NT2/D1 (cell line): Measurements from ENCODE around the gene BATF.

Experiments used
- SUZ12 ChIP-seq: IDR thresholded peaks from 2 replicates; pipeline ENCODE4 v1.6.1; 2011; ENCODE audit not compliant: insufficient read length, insufficient read depth; ENCODE audit errors: extremely low read depth
- YY1 ChIP-seq: IDR thresholded peaks from 2 replicates; pipeline ENCODE4 v1.6.1; 2011; ENCODE audit not compliant: insufficient read length, insufficient read depth
- ZNF274 ChIP-seq: IDR thresholded peaks from 2 replicates; pipeline ENCODE4 v1.6.1; 2011; ENCODE audit warnings: mild to moderate bottlenecking, low read depth, low read length

DNA sequence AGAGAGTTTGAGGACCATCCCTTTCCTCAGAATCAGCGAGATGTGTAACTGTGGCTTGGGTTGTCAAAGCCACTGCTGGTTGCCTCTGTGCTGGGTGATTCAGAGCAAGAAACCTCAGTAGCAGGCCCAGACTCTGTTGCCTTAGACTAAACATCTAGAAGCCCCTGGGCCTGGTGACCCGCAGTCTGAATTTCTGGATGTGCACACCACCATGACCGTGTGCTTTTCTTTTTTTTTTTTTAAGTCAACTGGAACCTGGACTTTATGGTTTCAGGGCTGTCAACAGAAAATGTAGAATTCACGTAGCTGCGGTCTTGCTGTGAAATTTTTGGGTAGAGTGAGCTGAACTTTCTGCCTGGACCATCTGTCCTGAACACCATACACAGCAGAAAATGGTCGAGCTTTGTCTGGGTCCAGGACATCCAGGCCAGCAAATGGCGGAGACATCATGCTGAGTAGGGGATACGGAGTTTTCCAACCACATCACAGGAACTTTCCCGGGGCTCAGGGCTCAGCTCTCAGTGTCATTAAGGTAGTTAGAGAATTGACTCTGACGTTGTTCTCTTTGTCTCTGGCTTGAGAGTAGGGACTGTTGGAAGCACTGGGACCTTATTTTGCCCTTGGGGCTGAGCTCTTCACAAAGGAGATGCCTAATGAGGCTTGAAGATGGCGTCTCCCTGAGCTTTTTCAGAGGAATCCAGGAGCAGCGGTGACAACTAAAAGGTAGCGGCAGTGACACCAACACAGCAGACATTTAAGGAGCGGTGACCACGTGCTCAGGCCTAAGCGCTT is 23.0 kb upstream of the BATF start:
- TF ChIP-seq SUZ12 (no peak), ZNF274 (no peak), YY1 (peak; percentile 9)
